OCI-LY7 (cell line): ENCODE results near the gene NTMT1. TPM values are rescaled to one million over a fixed set of nuclear protein-coding genes. Genes with fewer than 3 reads are reported as not detected.

ENCODE experiments used
- BruUV-seq: library from RNA; stranded (reverse); fragments of 400-500 nt; replicated peaks from 2 replicates; lab custom pipeline; 2021; lab: Mats Ljungman, UMichigan
- CTCF ChIA-PET: fragments of 300-600 bp; sonication (Branson Sonifier 250); formaldehyde crosslinking; loops from one replicate; lab custom pipeline; 2022; ENCODE audit warnings: antibody characterized with exemption; ENCODE audit not compliant: unreplicated experiment; lab: Charles Lee
- POLR2A ChIA-PET: fragments of 300-600 bp; sonication (Branson Sonifier 250); formaldehyde crosslinking; loops from one replicate; lab custom pipeline; 2022; ENCODE audit warnings: antibody characterized with exemption; lab: Charles Lee
- DNase-seq: peaks from one replicate; pipeline ENCODE4 v3.0.0-alpha.2; 2015; ENCODE audit warnings: low spot score
- H2AFZ ChIP-seq: fragments of 200-600 bp; sonication (generic), shearing (Covaris generic); 2 replicates; pipeline ENCODE4 v1.6.1; 2014; ENCODE audit warnings: mild to moderate bottlenecking, antibody characterized with exemption, low read length, moderate library complexity
- H3K27ac ChIP-seq: fragments of 200-600 bp; sonication (generic); 2 replicates; pipeline ENCODE4 v1.5.1; 2014; ENCODE audit warnings: mixed run types, low read depth, mild to moderate bottlenecking, moderate library complexity, low read length, inconsistent platforms; ENCODE audit not compliant: poor library complexity, severe bottlenecking
- H3K36me3 ChIP-seq: fragments of 200-600 bp; sonication (generic); 2 replicates; pipeline ENCODE4 v1.6.1; 2014; ENCODE audit warnings: mild to moderate bottlenecking, antibody characterized with exemption, low read length, moderate library complexity, mixed read lengths; ENCODE audit not compliant: insufficient read depth
- H3K4me1 ChIP-seq: fragments of 200-600 bp; sonication (generic); 2 replicates; pipeline ENCODE4 v1.5.1; 2014; ENCODE audit warnings: mild to moderate bottlenecking, low read length; ENCODE audit not compliant: insufficient read depth, poor library complexity, severe bottlenecking
- H3K4me2 ChIP-seq: fragments of 200-600 bp; sonication (generic); 2 replicates; pipeline ENCODE4 v1.6.1; 2014; ENCODE audit warnings: mild to moderate bottlenecking, low read length
- H3K4me3 ChIP-seq: fragments of 200-600 bp; sonication (generic); 2 replicates; pipeline ENCODE4 v1.5.1; 2014; ENCODE audit warnings: mild to moderate bottlenecking, low read depth, low read length; ENCODE audit not compliant: poor library complexity, severe bottlenecking
- H3K79me2 ChIP-seq: fragments of 200-600 bp; sonication (generic); 2 replicates; pipeline ENCODE4 v1.6.1; 2016; ENCODE audit warnings: low read depth, mild to moderate bottlenecking, low read length, moderate library complexity, mixed read lengths; ENCODE audit not compliant: insufficient read depth
- H3K9me2 ChIP-seq: fragments of 200-600 bp; sonication (generic); 2 replicates; pipeline ENCODE4 v1.6.1; 2016; ENCODE audit warnings: mild to moderate bottlenecking, low read length, mixed read lengths; ENCODE audit not compliant: insufficient read depth
- H3K9me3 ChIP-seq: fragments of 200-600 bp; sonication (generic); 2 replicates; pipeline ENCODE4 v1.6.1; 2014; ENCODE audit warnings: mild to moderate bottlenecking, mixed run types, low read length, mixed read lengths
- H4K20me1 ChIP-seq: fragments of 200-600 bp; sonication (generic); 2 replicates; pipeline ENCODE4 v1.6.1; 2014; ENCODE audit warnings: mild to moderate bottlenecking, antibody characterized with exemption, low read length, moderate library complexity, mixed read lengths; ENCODE audit not compliant: insufficient read depth
- EZH2phosphoT487 ChIP-seq: fragments of 200-600 bp; sonication (generic); IDR thresholded peaks from 2 replicates; pipeline ENCODE4 v1.6.1; 2018; ENCODE audit warnings: low read depth, borderline replicate concordance, mild to moderate bottlenecking, mixed run types, antibody characterized with exemption, low read length, moderate library complexity, mixed read lengths
- intact Hi-C: fragments of 100-400 bp; cut with micrococcal nuclease; formaldehyde crosslinking; loops from one replicate; pipeline ENCODE4 v1.10.0; 2022; ENCODE audit not compliant: unreplicated experiment
- total RNA-seq, 2 experiments: library from RNA; depleted of rRNA in 1 of 2; stranded (reverse); fragments of >200 nt in 1 of 2; shearing (Covaris generic) in 1 of 2; gene quantifications; 2 replicates each; pipeline ENCODE4 v1.2.3, GENCODE V29; 2014 to 2022
- TF ChIP-seq, protein P1 (sequence below): fragments of 200-600 bp; sonication (generic); conservative IDR thresholded peaks from 2 replicates; pipeline ENCODE4 v1.5.1; 2014; ENCODE audit warnings: mild to moderate bottlenecking, antibody characterized with exemption, low read length, moderate library complexity, mixed read lengths

Gene NTMT1
- total RNA-seq, 2 experiments from 2014 or later = 46.6 to 59.8 TPM

DNA sequence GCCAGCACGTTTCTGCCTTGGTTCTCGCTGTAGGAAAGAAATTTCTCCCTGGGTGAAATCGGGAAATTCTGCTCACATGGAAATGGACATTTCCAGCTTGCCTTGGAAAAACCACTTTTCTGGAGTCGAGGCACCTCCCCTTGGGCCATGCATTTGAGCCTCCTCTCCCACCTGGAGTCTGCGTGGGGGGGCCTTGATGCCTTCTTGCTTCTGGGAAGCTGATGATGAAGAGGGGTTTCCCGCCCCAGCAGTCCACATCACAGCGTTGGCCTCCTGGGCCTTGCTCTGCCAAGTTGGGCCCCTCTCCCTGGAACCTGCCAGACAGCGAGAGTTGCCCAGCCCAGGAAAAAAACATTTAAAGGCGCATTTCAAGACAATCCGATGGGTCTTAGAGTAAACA, 17.7 kb downstream of the NTMT1 start:
- Histone ChIP-seq H3K36me3 (peaks cover 9% of the 10 kb centered on the region), H2AFZ (no peak overlapping the region), H3K79me2 (peaks cover 12% of the 10 kb centered on the region), H3K4me1 (peaks cover 11% of the 10 kb centered on the region), H3K4me3 (no peak overlapping the region), H4K20me1 (no peaks in the 10 kb centered on the region), H3K9me2 (no peaks in the 10 kb centered on the region), H3K4me2 (no peak overlapping the region), H3K27ac (no peak overlapping the region), H3K9me3 (no peaks in the 10 kb centered on the region)
- intact Hi-C loops = loop anchor here (2.0 to 5.0 kb wide), 2 partner anchors 94 to 141 kb away; no protein-coding TSS in a partner anchor
- ChIA-PET POLR2A (no interaction called here), CTCF (no interaction called here)
- BruUV-seq = no TSS peak
- no peak for DNase-seq
- TF ChIP-seq, protein P1, sequence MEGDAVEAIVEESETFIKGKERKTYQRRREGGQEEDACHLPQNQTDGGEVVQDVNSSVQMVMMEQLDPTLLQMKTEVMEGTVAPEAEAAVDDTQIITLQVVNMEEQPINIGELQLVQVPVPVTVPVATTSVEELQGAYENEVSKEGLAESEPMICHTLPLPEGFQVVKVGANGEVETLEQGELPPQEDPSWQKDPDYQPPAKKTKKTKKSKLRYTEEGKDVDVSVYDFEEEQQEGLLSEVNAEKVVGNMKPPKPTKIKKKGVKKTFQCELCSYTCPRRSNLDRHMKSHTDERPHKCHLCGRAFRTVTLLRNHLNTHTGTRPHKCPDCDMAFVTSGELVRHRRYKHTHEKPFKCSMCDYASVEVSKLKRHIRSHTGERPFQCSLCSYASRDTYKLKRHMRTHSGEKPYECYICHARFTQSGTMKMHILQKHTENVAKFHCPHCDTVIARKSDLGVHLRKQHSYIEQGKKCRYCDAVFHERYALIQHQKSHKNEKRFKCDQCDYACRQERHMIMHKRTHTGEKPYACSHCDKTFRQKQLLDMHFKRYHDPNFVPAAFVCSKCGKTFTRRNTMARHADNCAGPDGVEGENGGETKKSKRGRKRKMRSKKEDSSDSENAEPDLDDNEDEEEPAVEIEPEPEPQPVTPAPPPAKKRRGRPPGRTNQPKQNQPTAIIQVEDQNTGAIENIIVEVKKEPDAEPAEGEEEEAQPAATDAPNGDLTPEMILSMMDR = no peak
- TF ChIP-seq EZH2phosphoT487 = no peak

DNA sequence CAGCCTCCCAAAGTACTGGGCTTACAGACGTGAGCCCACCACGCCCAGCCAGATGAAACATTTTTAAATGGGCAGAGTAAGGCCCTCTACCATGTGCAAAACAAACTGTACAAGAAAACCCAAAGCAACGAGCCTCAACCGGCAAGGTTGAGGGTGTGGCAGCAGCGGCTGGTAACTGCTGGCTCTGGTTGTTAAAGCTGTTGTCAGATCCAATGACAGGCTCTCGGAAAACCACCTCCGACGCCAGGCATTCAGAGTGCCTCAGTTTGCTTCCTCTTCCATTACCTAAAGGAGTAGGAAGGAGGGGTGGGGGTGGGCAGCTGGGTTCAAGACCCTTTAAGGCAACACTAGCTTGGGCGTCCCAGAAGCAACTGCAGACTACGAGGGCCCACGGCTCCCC, 18.4 kb downstream of the NTMT1 start:
- H3K79me2 ChIP-seq = peaks cover 12% of the 10 kb centered on the region
- no peaks in the 10 kb centered on the region for H4K20me1 ChIP-seq
- POLR2A ChIA-PET = no interaction called here
- CTCF ChIA-PET = no interaction called here
- H2AFZ ChIP-seq = no peak overlapping the region
- H3K4me3 ChIP-seq = no peak overlapping the region
- H3K36me3 ChIP-seq = peaks cover 3% of the 10 kb centered on the region; the same call in 1 of the 2 replicates
- BruUV-seq = no TSS peak
- no peaks in the 10 kb centered on the region for H3K9me3 ChIP-seq
- peaks cover 11% of the 10 kb centered on the region for H3K4me1 ChIP-seq
- H3K4me2 ChIP-seq = no peak overlapping the region
- H3K9me2 ChIP-seq = no peaks in the 10 kb centered on the region
- intact Hi-C loops = loop anchor here (5.0 kb wide), 1 partner anchor 93 kb away; no protein-coding TSS in a partner anchor
- no peak for TF ChIP-seq EZH2phosphoT487
- TF ChIP-seq, protein P1 = no peak
- DNase-seq = no peak
- H3K27ac ChIP-seq = no peak overlapping the region

DNA sequence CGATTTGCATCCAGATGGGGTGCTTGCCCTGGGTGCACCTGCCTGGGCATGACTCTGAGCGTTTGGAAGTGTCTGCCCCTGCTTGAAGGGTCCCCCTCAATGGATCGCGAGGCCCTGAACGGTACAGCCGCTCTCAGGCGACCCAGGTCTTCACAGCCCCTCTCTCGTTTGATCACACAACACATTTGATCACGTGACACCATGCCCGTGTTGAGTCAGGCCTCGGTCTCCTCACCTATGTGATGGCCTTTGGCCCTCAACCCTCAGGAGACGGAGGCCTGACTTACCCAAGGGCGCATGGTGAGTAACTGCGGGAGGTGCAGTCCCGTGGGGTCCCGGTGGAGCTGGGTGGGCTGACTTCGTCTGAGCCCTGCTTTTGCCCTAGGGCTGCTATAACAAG, 18.9 kb downstream of the NTMT1 start:
- POLR2A ChIA-PET = no interaction called here
- Histone ChIP-seq H3K79me2 (peaks cover 12% of the 10 kb centered on the region), H4K20me1 (no peaks in the 10 kb centered on the region), H3K9me3 (no peaks in the 10 kb centered on the region), H3K9me2 (no peaks in the 10 kb centered on the region), H3K4me1 (peaks cover 11% of the 10 kb centered on the region), H2AFZ (no peak overlapping the region), H3K4me3 (no peak overlapping the region), H3K36me3 (no peaks in the 10 kb centered on the region), H3K27ac (no peak overlapping the region), H3K4me2 (no peak overlapping the region)
- intact Hi-C loops = loop anchor here (5.0 kb wide), 1 partner anchor 92 kb away; no protein-coding TSS in a partner anchor
- no TSS peak for BruUV-seq
- CTCF ChIA-PET = no interaction called here
- no peak for TF ChIP-seq EZH2phosphoT487
- TF ChIP-seq, protein P1 = no peak
- no peak for DNase-seq
